HG02759 (cell line): ENCODE results near the gene GET4.
"Not testable (repeated sequence)": the region's sequence is repeated elsewhere in the genome, so short reads cannot be mapped to it uniquely, and the experiment has no call there.

Experiments
- ATAC-seq: cut with Tn5 transposase; IDR thresholded peaks from one replicate; pipeline ENCODE4 v1.9.1; 2021; ENCODE audit warnings: mild to moderate bottlenecking, moderate library complexity; ENCODE audit not compliant: unreplicated experiment

The GET4 gene

DNA sequence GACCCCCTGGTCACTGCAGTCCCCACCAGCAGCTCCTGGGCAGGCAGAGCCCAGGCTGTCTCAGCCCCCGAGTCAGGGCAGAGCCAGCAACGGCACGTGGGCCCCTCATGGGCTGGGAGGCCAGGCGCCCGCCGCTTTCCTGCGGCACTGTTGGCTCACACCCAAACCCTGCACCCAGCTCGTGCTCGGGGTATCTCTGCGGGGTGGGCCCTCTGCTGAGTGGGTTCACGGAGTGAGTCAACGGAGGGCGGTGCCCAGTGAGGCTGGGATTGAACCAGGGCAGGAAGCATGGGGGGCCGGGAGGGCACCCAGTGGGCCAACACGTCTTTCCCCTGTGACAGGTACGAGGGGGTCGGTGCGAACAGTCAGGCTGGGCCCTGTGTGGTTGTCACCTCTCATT, 49.2 kb downstream of the GET4 start:
- ATAC-seq, result no peak

DNA sequence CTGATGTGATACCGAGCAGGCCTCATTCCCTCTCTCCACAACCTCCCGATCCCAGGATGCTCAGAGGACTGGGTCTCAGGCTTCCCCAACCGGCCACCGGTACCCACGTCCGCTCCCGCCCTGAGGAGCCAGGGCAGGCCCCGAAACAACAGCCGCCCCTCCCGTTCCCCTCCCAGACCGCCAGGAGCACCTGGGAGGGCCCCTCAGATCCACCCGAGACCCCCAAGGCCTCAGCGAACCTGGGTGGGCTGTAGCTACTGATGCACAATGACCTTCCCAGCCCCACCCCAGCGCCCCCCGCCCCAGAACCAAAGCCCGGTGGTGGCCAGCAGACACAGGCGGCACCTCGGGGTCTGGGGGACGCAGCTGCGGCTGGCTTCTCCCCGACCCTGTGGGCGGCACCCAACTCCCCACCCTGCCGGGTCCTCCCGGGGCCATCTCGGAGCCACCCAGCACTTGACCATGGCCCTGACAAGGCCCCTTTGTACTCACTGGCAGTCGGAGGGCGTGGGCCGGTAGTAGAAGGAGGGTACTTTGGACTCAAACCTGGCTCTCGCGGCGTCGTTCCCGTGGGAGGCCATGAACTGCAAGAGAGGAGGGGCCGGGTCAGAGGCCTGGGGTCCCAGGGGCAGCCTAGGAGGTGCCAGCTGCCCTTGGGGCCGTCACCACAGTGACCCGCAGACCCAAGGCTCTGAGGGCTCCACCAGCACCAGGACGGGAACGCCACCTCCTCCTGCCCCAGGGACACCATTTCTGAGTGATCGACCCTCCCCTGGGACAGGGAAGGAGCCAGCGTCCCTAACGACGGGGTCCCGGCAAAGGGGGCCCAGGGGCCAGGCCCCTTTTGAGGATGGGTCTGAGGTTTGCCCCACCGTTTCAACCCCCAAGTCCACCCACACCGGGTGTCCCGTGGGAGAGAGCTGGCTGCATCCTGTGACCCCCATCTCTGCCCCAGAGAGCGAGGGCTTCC, 50.0 kb downstream of the GET4 start:
- no peak for ATAC-seq

DNA sequence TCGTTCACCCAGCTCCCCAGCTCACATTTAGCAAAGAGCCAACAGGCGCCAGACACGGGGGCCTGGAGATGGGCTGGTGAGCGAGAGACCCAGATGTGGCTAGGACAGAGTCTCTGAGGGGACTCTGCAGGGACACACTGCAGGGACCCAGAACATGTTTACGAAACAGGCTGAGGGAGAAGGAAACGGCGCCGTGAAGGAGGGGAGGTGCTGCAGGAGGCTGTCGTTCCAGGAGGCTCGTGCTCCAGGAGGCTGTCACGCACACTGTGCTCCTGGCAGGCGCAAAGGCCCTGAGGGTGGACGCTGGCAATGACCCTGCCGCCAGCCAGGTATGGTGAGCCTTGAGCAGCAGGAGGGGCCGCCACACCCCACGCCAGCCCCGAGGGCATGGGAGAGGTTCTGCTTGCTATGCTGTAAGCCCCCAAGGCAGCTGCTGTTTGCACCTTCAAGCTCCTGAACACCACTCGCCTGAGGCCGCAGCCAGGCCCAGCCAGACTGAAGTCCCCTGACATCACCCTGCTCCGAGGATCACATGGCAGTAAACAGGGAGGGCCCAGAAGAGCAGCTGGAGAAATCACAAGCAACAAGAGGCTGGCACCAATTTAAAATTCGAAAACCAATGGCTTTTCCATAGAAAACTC, 50.8 kb downstream of the GET4 start:
- no peak for ATAC-seq

DNA sequence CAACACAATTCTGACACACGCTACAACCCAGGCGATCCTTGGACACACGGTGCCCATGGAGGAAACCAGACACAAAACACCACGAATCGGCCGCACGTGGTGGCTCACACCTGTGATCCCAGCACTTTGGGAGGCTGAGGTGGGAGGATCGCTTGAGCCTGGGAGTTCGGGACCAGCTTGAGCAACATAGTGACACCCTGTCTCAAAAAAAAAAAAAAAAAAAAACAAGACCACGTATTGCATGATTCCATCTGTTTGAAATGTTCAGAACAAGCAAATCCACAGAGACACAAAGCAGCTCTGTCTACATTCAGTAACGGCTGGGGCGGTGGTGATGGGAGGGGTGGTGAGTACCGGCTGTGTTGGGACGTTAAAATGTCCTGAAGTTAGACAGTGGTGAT, 53.0 kb downstream of the GET4 start:
- no peak for ATAC-seq

DNA sequence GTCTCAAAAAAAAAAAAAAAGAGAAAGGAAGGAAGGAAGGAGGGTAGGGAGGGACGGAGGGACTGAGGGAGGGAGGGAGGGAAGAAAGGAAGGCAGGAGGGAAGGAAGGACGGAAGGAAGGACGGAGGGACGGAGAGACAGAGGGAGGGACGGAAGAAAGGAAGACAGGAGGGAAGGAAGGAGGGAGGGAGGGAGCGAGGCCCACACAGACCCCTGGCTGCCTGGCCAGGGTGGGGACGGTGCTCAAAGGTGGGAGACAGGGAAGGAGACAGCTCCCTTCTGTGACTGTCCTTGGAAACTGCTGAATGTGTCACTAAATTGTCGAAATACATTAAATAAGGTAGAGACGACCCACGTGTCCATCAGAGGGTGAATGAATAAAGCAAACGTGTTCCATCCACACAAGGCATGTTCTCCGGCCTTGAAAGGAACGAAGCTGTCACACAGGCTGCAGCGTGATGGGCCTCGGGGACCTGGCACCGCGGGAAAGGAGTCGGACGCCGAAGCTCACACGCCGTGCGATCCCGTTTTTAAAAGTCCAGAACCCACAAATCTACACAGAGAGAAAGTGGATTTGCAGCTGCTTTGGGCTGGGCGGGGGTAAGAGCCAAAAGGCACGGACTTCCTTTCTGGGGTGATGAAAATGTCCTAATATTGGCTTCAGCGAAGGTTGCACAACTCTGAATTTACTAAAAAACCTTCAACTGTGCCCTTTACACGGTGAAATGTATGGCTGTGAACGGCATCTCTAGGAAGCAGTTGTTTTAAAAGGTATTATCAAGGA, 54.8 kb downstream of the GET4 start:
- ATAC-seq, result no peak

DNA sequence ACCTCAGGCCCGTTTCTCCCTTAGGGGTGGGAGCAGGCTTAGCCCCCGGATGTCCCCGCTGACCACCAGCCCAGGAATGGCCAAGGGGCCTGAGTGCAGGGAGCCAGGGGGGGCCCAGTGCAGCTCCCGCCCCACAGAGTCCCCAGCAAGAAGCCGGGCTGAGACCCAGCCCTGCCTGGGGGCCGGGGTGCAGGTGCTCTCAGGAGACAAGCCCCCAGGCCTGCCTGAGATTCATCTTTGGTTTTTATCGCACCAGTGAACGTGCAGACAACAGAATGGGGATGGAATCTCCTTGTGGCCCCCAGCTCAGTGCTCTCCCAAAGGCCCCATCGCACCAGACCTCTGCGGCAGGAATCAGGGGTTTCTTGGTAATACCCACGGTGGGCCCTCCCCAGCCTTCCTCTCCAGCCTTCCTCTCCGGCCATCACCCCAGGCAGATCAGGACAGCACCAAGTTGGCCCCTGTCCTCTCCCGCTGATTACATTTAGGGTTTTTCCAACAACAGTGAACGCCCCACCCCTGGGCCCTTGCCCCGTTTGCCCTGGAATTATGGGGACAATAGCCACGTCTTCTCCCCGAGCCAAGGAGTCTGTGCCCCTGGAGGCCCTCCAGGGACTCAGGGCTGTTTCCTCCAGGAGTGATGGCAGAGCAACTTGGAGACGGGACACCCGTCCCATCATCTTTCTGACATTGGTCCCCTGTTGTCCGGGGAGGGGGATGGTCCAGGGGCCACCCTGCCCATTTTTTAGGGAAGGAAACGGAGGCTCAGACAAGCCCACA, 55.7 kb downstream of the GET4 start:
- no peak for ATAC-seq

DNA sequence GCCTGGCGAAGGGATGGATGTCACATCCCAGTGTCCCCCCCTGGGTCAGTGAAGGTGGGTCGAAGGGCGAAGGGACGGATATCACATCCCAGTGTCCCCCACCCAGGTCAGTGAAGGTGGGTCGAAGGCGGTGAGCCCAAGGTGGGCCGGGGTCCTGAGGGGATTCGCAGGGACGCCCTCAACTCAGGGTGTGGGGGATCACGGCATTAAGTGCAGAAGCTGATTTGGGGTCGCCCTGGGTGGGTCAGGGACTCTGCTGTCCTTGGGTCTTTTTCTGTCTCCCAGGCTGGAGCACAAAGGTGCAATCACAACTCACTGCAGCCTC, 56.3 kb downstream of the GET4 start:
- no peak for ATAC-seq

DNA sequence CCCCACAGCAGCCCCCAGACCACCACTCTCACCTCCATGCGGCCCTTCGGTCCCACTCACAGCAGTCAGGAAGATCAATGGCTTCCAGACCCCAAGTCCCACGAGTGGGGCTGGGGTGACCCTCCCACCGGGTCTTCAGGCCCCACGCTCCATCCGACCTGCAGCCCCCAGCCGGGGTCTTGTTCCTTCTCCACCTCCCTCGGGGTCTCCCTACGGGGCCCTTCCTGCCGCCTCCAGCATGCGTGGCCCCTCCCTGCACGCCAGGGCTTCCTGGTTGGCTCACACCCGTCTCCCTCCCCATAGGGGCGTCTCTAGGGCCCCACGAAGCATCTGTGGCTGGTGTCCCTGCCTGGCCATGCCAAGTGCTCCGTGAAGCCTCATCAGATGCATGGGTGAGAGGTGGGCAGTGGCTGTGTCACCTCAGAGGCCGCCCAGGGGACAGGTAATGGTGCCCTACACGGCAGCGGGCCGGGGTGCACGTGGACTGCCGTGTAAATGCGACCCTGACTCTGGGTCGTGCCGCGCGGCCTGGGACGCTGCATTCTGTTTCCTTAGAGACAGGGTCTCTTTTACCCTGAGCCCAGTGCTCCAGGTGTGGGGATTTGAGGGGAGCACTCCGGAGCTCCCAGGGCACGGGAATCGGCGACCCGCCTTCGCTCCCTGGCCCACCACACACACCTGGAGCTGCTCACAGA, 58.3 kb downstream of the GET4 start:
- ATAC-seq, result no peak

DNA sequence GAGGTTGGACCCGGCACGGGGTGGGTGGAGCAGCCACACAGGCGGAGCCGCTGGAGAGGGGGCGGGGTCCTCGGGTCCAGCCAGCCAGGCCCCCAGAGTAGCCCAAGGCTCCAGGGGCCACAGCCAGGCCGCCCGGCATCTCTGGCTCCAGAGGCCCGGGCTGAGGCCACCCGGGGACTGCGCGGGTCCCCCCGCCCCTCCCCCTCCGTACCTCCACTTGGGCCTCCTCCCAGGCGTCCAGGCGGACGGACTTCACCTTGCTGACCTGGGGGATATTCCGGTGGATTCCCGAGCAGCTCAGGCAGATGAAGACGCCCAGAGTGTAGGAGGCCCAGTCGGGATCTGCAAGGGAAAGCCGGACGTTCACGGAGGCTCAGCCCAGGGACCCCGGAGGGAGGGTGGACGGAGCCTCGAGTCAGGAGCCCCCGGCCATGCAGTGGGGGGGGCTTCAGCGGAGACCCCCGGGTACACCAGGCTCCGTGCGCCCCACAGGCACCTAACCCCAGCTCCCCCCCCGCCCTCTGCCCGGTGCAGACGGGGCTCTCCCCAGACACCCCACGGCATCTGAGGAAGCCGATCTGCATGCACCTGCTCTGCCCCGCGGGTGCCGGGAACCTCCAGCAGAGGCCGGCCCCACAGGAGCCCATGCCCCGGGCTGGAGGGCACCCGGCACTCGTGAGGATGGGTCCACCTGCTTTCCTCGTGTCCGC, 59.0 kb downstream of the GET4 start:
- ATAC-seq, result no peak

DNA sequence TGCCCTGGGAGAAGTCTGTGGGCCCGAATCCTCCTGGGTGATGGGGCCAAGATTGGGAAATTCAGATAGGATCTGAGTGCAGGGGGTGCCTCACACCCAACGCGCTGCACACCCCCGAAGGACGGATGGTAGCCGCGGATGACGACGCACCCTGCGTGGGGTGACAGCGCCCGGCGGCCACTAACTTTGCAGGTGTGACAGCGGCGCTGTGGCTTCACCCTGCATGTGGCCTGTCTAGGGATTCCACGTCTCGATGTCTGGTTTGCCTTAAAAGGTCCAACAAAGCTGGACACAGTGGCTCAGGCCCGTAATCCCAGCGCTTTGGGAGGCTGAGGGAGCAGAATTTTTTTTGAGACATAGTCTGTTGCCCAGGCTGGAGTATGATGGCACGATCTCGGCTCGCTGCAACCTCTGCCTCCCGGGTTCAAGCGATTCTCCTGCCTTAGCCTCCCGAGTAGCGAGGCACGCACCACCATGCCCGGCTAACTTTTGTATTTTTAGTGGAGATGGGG, 59.6 kb downstream of the GET4 start:
- ATAC-seq, result no peak

DNA sequence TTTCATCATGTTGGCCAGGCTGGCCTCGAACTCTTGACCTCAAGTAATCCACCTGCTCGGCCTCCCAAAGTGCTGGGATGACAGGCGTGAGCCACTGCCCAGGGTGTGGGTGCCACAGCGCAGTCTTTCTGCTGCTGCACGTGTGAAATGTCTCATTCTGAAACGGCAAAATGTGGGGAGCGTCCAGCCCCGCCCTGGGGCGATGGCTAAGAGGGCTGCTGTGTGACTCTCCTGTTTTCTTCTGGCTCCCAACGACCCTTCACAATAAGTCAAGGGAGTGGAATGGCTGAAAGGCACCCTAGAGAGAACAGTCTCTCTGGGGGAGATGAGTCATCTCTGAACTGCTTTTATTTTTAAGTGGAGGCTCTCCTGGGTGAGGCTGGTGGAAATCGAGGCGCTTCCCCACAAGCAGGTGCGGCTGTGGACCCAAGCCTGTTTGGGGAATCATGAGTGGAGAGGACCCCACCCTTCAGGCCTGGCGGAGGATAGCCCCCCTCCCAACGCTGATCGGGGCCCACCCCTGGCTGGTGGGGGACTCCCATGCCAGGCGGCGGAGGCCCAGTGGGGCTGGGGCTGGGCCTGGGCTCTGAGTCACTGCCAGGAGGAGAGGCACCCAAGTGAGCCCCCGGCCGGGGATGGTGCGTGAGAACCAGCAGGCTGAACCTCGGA, 60.2 kb downstream of the GET4 start:
- ATAC-seq, result peak; percentile 91

DNA sequence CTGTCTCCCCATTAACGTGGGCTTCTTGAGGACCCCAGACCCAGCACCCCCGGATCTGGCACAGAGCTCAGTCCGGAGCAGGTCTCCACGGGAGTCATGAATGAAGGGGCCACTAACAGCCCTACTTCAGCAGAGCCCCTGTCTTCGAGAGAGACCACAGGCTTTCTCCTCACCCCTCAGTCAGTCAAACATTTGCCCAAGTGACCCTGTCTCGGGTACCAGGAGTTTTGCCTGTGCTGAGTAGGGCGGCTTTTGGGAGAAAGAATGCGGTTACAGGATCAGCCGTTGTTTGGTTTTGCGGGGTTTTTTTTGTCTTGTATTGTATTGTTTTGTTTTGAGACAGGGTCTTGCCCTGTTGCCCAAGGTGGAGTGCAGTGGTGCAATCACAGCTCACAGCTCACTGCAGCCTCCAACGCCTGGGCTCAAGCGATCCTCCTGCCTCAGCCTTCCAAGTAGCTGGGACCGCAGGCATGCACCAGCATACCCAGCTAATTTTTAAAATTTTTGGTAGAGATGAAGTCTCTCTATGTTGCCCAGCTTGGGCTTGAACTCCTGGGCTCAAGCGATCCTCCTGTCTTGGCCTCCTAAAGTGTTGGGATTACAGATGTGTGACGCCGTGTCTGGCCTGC, 61.6 kb downstream of the GET4 start:
- no peak for ATAC-seq

DNA sequence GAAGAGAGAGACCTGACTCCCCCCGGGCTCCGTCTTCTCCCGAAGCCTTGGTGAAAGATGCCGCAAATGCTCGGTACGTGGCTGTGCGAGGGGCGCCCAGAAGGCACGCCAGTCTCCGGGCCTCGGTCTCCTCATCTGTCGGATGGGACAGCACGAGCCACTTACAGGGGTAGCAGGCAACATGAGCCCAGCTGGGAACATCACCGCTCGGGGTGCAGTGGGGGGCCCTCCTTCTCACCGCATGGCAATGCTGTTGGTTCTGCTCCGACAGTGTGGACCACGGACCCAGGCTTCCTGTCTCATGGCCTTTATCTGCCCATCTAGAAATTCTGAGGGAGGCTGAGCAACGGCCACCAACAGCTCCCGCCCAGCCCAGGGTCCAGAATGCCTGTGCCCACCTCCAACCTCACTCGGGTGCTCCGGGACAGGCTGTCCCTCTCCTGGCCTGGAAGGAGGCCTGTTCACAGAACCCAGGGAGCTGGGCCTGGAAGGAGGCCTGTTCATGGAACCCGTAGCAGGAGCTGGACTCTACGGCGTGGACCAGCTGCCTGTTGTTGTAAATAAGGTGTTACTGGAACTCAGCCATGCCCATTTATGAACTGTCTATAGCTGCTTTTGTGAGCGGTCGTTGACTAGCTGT, 62.3 kb downstream of the GET4 start:
- ATAC-seq, result no peak

DNA sequence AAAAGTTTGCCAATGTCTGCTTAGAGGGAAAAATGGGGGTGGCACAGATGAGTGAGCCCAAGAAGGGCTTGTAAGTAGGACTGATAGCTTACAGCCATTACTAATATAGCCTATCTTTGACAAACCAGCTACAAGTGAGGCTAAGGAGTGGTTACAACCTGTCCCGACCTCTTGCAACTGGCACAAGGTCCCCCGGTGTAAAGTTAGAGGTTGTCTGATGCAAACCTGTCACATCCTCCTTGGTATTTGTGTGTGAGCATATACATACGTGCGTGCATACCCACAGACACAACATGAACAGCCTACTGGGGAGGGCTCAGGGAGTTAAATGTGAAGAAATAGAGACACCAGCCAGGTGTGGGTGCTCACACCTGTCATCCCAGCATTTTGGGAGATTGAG, 63.5 kb downstream of the GET4 start:
- no peak for ATAC-seq

DNA sequence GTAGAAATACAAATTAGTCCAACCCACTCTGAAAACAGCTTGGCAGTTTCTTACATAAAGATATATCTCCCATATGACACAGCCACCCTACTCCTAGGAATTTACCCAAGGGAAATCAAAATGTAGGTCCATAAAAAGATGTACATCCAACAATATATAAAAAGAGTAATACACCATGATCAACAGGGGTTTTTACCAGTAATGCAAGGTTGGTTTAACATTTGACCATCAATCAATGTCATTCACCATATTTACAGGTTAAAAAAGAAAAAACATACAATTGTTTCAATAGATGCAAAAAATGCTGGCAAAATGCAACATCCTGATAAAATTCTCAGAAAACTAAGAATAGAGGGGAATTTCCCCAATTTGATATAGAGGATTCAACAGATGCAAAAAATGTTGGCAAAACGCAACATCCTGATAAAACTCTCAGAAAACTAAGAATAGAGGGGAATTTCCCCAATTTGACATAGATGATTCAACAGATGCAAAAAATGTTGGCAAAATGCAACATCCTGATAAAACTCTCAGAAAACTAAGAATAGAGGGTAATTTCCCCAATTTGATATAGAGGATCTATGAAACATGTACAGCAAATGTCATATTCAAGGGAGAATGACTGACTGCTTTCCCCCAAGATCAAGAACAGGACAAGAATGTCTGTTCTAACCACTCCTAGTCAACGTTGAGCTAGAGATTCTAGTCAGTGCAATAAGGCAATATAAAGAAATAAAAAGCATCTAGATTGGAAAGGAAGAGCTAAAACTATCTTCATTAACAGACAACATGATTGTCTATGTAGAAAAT, 64.5 kb downstream of the GET4 start:
- no peak for ATAC-seq

DNA sequence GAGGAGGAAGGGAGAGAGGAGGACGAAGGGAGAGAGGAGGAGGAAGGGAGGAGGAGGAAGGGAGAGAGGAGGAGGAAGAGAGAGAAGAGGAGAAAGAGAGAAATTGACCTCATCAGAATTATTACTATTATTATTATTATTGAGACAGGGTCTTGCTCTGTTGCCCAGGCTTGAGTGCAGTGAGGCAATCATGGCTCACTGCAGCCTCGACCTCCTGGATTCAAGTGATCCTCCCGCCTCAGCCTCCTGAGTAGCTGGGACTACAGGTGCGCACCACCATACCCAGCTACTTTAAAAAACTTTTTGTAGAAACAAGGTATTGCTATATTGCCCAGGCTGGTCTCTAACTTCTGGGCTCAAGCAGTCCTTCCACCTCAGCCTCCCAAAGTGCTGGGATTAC, 67.4 kb downstream of the GET4 start:
- not testable (repeated sequence) for ATAC-seq

DNA sequence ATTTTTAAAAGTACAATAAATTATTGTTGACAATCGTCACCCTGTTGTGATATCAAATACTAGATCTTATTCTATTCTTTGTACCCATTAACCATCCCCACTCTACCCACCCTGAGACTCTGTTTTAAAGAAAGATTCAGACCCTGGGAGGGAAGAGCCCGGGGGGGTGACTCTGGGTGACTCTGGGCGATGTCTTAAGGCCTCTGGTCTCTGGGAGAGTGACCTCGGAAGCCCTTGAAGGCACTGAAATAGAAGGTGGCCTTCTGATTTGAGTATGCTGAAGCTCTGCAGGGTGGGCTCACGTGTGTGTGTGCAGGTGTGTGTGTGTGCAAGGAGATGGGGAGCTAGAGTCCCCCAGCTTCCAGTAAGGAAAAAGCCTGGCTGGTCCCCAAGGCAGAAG, 68.4 kb downstream of the GET4 start:
- ATAC-seq, result no peak
